HL-60 (cell line): ENCODE measurements around the gene CFAP68.
"Not testable (repeated sequence)": the region's sequence is repeated elsewhere in the genome, so short reads cannot be mapped to it uniquely, and the experiment has no call there.

Source experiments
- GABPA ChIP-seq: IDR thresholded peaks from 2 replicates; pipeline ENCODE4 v1.6.1; 2012; ENCODE audit warnings: low read depth
- POLR2AphosphoS5 ChIP-seq: IDR thresholded peaks from 2 replicates; pipeline ENCODE4 v1.6.1; 2012; ENCODE audit warnings: low read depth
- SPI1 ChIP-seq: IDR thresholded peaks from 2 replicates; pipeline ENCODE4 v1.6.1; 2012; ENCODE audit warnings: low read depth, mild to moderate bottlenecking, borderline replicate concordance
- TF ChIP-seq, protein P1 (sequence below): IDR thresholded peaks from one replicate; pipeline ENCODE4 v1.5.1; 2011; ENCODE audit warnings: low read length, control low read depth, inconsistent platforms; ENCODE audit not compliant: insufficient read depth
- TF ChIP-seq, protein P2 (sequence below): IDR thresholded peaks from 2 replicates; pipeline ENCODE4 v1.6.1; 2012; ENCODE audit warnings: low read depth; ENCODE audit not compliant: insufficient replicate concordance

DNA sequence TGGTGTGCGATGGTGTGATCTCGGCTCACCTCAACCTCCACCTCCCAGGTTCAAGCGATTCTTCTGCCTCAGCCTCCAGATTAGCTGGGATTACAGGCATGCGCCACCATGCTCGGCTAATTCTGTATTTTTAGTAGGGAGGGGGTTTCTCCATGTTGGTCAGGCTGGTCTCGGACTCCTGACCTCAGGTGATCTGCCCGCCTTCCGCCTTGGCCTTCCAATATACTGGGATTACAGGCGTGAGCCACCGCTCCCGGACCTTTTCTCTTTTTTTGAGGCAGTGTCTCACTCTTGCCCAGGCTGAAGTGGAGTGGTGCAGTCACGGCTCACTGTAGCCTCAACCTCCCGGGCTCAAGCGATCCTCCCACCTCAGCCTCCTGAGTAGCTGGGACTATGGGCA is 53.8 kb downstream of the CFAP68 start:
- TF ChIP-seq, protein P1, sequence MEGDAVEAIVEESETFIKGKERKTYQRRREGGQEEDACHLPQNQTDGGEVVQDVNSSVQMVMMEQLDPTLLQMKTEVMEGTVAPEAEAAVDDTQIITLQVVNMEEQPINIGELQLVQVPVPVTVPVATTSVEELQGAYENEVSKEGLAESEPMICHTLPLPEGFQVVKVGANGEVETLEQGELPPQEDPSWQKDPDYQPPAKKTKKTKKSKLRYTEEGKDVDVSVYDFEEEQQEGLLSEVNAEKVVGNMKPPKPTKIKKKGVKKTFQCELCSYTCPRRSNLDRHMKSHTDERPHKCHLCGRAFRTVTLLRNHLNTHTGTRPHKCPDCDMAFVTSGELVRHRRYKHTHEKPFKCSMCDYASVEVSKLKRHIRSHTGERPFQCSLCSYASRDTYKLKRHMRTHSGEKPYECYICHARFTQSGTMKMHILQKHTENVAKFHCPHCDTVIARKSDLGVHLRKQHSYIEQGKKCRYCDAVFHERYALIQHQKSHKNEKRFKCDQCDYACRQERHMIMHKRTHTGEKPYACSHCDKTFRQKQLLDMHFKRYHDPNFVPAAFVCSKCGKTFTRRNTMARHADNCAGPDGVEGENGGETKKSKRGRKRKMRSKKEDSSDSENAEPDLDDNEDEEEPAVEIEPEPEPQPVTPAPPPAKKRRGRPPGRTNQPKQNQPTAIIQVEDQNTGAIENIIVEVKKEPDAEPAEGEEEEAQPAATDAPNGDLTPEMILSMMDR: not testable (repeated sequence)
- not testable (repeated sequence) for TF ChIP-seq POLR2AphosphoS5, GABPA, SPI1
- TF ChIP-seq, protein P2, sequence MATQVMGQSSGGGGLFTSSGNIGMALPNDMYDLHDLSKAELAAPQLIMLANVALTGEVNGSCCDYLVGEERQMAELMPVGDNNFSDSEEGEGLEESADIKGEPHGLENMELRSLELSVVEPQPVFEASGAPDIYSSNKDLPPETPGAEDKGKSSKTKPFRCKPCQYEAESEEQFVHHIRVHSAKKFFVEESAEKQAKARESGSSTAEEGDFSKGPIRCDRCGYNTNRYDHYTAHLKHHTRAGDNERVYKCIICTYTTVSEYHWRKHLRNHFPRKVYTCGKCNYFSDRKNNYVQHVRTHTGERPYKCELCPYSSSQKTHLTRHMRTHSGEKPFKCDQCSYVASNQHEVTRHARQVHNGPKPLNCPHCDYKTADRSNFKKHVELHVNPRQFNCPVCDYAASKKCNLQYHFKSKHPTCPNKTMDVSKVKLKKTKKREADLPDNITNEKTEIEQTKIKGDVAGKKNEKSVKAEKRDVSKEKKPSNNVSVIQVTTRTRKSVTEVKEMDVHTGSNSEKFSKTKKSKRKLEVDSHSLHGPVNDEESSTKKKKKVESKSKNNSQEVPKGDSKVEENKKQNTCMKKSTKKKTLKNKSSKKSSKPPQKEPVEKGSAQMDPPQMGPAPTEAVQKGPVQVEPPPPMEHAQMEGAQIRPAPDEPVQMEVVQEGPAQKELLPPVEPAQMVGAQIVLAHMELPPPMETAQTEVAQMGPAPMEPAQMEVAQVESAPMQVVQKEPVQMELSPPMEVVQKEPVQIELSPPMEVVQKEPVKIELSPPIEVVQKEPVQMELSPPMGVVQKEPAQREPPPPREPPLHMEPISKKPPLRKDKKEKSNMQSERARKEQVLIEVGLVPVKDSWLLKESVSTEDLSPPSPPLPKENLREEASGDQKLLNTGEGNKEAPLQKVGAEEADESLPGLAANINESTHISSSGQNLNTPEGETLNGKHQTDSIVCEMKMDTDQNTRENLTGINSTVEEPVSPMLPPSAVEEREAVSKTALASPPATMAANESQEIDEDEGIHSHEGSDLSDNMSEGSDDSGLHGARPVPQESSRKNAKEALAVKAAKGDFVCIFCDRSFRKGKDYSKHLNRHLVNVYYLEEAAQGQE: not testable (repeated sequence)
